PFSK-1 (cell line): ENCODE results near the gene RIN2.

Source experiments
- FOXP2 ChIP-seq: optimal IDR thresholded peaks from 2 replicates; pipeline ENCODE3; 2011; ENCODE audit warnings: borderline replicate concordance, control low read depth, inconsistent platforms; ENCODE audit not compliant: insufficient read depth; ENCODE audit errors: extremely low read length, extremely low read depth
- POLR2AphosphoS5 ChIP-seq: IDR thresholded peaks from 2 replicates; pipeline ENCODE4 v1.6.1; 2012; ENCODE audit warnings: low read depth, mild to moderate bottlenecking, control low read depth, low read length, moderate library complexity
- SIN3A ChIP-seq: IDR thresholded peaks from 2 replicates; pipeline ENCODE4 v1.6.1; 2012; ENCODE audit warnings: mild to moderate bottlenecking, low read length, moderate library complexity, borderline replicate concordance; ENCODE audit not compliant: insufficient read depth
- TAF1 ChIP-seq: IDR thresholded peaks from 2 replicates; pipeline ENCODE4 v1.6.1; 2012; ENCODE audit warnings: low read length, control low read depth, borderline replicate concordance; ENCODE audit not compliant: insufficient read depth
- TF ChIP-seq, protein P1 (sequence below), 2 experiments: IDR thresholded peaks; 2 replicates each; pipeline versions ENCODE4 v1.6.1 to v1.8.0; 2011 to 2012; ENCODE audit warnings: low read depth in 2 of 2, low read length in 2 of 2, control low read depth in 1 of 2, inconsistent platforms in 1 of 2, mild to moderate bottlenecking in 1 of 2, moderate library complexity in 1 of 2; ENCODE audit not compliant: insufficient read depth in 1 of 2

RIN2 gene

GRCh38 chr20:19749618-19750071 lies 8.4 kb upstream of the RIN2 start:
- TF ChIP-seq, protein P1, sequence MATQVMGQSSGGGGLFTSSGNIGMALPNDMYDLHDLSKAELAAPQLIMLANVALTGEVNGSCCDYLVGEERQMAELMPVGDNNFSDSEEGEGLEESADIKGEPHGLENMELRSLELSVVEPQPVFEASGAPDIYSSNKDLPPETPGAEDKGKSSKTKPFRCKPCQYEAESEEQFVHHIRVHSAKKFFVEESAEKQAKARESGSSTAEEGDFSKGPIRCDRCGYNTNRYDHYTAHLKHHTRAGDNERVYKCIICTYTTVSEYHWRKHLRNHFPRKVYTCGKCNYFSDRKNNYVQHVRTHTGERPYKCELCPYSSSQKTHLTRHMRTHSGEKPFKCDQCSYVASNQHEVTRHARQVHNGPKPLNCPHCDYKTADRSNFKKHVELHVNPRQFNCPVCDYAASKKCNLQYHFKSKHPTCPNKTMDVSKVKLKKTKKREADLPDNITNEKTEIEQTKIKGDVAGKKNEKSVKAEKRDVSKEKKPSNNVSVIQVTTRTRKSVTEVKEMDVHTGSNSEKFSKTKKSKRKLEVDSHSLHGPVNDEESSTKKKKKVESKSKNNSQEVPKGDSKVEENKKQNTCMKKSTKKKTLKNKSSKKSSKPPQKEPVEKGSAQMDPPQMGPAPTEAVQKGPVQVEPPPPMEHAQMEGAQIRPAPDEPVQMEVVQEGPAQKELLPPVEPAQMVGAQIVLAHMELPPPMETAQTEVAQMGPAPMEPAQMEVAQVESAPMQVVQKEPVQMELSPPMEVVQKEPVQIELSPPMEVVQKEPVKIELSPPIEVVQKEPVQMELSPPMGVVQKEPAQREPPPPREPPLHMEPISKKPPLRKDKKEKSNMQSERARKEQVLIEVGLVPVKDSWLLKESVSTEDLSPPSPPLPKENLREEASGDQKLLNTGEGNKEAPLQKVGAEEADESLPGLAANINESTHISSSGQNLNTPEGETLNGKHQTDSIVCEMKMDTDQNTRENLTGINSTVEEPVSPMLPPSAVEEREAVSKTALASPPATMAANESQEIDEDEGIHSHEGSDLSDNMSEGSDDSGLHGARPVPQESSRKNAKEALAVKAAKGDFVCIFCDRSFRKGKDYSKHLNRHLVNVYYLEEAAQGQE (IDR thresholded peaks at IDR 0.05; ENCODE audit: insufficient read depth in 1 of 2, low read depth in 2 of 2, low read length in 2 of 2): no peak
- TF ChIP-seq SIN3A: no peak
- no peak for TF ChIP-seq TAF1
- TF ChIP-seq POLR2AphosphoS5: no peak
- TF ChIP-seq FOXP2: no peak

DNA sequence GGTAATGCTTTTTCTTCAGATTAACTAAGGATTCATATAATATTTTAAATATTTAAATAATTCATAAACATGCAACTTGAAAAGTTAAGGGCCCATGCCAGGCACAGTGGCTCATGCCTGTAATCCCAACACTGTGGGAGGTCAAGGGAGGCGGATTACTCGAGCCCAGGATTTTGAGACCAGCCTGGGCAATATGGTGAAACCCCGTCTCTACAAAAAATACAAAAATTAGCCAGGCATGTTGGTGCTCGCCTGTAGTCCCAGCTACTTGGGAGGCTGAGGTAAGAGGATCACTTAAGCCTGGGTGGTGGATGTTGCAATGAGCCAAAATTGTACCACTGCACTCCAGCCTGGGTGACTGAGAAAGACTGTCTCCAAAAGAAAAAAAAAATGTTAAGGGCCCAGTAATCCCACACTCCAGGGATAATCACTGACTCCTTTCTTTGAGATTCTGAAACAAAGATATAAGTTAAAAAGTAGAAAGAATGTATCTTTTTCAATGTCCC lies 7.9 kb upstream of the RIN2 start:
- TF ChIP-seq FOXP2: no peak
- TF ChIP-seq SIN3A: no peak
- TF ChIP-seq, protein P1 (IDR thresholded peaks at IDR 0.05; ENCODE audit: insufficient read depth in 1 of 2, low read depth in 2 of 2, low read length in 2 of 2): no peak
- no peak for TF ChIP-seq POLR2AphosphoS5
- no peak for TF ChIP-seq TAF1

DNA sequence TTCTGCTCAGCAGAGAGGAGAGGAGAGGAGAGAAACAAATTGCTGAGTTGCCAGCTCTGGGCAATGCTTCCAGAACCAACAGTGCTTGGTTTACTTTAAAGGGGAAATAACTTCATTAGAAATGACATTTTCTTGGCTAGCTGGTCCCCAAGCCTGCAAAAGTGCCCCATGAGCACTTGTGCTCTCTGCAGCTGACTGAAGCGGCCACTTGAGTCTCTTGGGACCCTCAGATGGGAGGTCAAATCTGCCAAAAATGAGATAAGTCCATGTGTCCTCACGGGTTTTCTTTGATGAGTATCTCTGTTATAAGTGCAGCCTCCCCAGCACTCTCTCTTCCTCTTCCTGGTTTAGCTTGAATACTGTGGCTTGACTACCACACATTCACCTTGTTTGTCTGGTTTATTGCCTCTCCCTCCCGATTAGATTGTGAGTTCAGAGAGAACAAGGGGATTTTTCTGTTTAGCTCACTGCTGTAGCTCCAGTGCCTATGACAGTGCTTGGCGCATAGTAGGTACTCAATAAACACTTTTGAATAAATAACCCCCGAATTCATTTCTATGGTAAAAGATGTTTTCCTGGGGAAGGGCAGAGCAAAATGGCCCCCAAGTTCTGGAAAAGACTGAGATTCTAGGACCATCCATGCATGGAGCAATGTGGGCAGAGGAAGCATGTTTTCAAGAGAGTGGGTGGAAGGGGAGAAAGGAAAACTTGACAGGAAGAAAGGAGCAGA lies 7.0 kb upstream of the RIN2 start:
- TF ChIP-seq SIN3A: no peak
- TF ChIP-seq POLR2AphosphoS5: no peak
- no peak for TF ChIP-seq FOXP2
- TF ChIP-seq TAF1: no peak
- TF ChIP-seq, protein P1 (IDR thresholded peaks at IDR 0.05; ENCODE audit: insufficient read depth in 1 of 2, low read depth in 2 of 2, low read length in 2 of 2): no peak

DNA sequence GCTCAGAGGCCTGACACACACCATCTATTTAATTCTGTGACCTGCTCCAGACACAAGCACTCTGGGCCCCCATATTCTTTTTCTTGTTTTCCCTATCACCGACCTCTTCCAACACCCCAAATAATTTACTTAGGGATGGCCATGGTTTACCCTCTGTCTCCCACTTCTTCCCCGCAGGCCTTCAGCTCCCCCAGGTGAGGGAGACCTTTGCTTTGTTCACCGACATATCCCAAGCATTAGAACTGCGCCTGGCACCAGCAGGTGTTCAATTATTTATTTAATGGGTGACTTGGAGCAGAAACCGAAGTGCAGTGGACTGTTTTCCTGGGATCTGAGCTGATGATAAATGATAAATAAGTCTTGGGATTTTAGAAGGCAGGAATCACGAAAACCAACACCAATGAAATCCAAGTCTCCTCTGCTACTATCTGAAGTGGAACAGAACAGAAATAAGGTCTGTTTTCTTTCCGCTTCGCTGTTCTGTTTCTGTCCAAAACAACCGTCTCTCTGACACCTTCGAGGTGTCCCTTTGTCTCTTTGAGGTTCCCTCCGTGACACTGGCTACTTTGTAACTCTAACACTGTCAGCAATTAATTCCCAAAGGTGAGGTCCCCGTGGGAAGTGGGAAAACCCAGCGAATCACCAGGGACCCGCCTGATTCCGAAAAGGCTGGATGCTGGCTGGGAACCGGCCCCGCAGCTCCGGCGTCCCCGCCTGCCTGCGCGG lies 1.1 kb upstream of the RIN2 start:
- TF ChIP-seq FOXP2: no peak
- TF ChIP-seq, protein P1 (IDR thresholded peaks at IDR 0.05; ENCODE audit: insufficient read depth in 1 of 2, low read depth in 2 of 2, low read length in 2 of 2): no peak
- TF ChIP-seq TAF1: no peak
- no peak for TF ChIP-seq POLR2AphosphoS5
- no peak for TF ChIP-seq SIN3A
